GM23338 (cell line): ENCODE results near the gene TLCD4. TPM values are rescaled to one million over a fixed set of nuclear protein-coding genes. Genes with fewer than 3 reads are reported as not detected.

Source experiments
- ATAC-seq: fragments of 200-7000 bp; cut with Tn5 transposase; 3 replicates; pipeline ENCODE4 v1.9.1; 2020
- DNase-seq: peaks from one replicate; pipeline ENCODE4 v3.0.0-alpha.2; 2015; ENCODE audit warnings: low spot score
- H2AFZ ChIP-seq: fragments of 200-600 bp; sonication (generic); 2 replicates; pipeline ENCODE4 v1.8.0; 2016; ENCODE audit warnings: antibody characterized with exemption, mild to moderate bottlenecking, moderate library complexity
- H3F3A ChIP-seq: fragments of 200-600 bp; sonication (generic); replicated peaks from 2 replicates; pipeline ENCODE4 v1.8.0; 2017; ENCODE audit warnings: antibody characterized with exemption, mixed run types, low read depth
- H3K27ac ChIP-seq: fragments of 200-600 bp; sonication (generic); 2 replicates; pipeline ENCODE4 v1.6.1; 2016; ENCODE audit warnings: low read depth
- H3K27me3 ChIP-seq: fragments of 200-600 bp; sonication (generic); 2 replicates; pipeline ENCODE4 v1.8.0; 2016; ENCODE audit warnings: mild to moderate bottlenecking, mixed run types, moderate library complexity; ENCODE audit not compliant: insufficient read depth
- H3K36me3 ChIP-seq: fragments of 200-600 bp; sonication (generic); 2 replicates; pipeline ENCODE4 v1.8.0; 2016; ENCODE audit warnings: mild to moderate bottlenecking; ENCODE audit not compliant: insufficient read depth
- H3K4me1 ChIP-seq: fragments of 200-600 bp; sonication (generic); 2 replicates; pipeline ENCODE4 v1.8.0; 2016; ENCODE audit warnings: mild to moderate bottlenecking, moderate library complexity; ENCODE audit not compliant: insufficient read depth
- H3K4me2 ChIP-seq: fragments of 200-600 bp; sonication (generic); 2 replicates; pipeline ENCODE4 v1.7.1; 2017; ENCODE audit warnings: mixed run types
- H3K4me3 ChIP-seq: fragments of 200-600 bp; sonication (generic); 2 replicates; pipeline ENCODE4 v1.6.1; 2016; ENCODE audit warnings: mixed run types
- H3K79me2 ChIP-seq: fragments of 200-600 bp; sonication (generic); replicated peaks from 2 replicates; pipeline ENCODE4 v1.8.0; 2017; ENCODE audit warnings: mild to moderate bottlenecking; ENCODE audit not compliant: insufficient read depth
- H3K9me2 ChIP-seq: fragments of 200-600 bp; sonication (generic); 2 replicates; pipeline ENCODE4 v1.8.0; 2017; ENCODE audit not compliant: insufficient read depth
- H4K20me1 ChIP-seq: fragments of 200-600 bp; sonication (generic); replicated peaks from 2 replicates; pipeline ENCODE4 v1.8.0; 2017; ENCODE audit warnings: mild to moderate bottlenecking; ENCODE audit not compliant: insufficient read depth
- H3K27ac Mint-ChIP-seq: 2 replicates; pipeline ENCODE4 v1.8.0; 2020; ENCODE audit warnings: inconsistent platforms, mild to moderate bottlenecking, moderate library complexity, mixed read lengths
- H3K27me3 Mint-ChIP-seq: 3 replicates; pipeline ENCODE4 v1.8.0; 2022; ENCODE audit warnings: low read depth, mild to moderate bottlenecking, moderate library complexity, mixed read lengths, inconsistent platforms; ENCODE audit not compliant: insufficient read depth, poor library complexity
- H3K36me3 Mint-ChIP-seq: 3 replicates; pipeline ENCODE4 v1.8.0; 2021; ENCODE audit warnings: low read depth, mild to moderate bottlenecking, inconsistent platforms, moderate library complexity, mixed read lengths
- H3K4me1 Mint-ChIP-seq: 3 replicates; pipeline ENCODE4 v1.8.0; 2020; ENCODE audit warnings: mild to moderate bottlenecking, inconsistent platforms, mixed read lengths
- H3K4me3 Mint-ChIP-seq: 3 replicates; pipeline ENCODE4 v1.8.0; 2021; ENCODE audit warnings: moderate library complexity, mild to moderate bottlenecking, inconsistent platforms, mixed read lengths
- H3K9me3 Mint-ChIP-seq: 3 replicates; pipeline ENCODE4 v1.8.0; 2020; ENCODE audit warnings: moderate library complexity, mild to moderate bottlenecking, inconsistent platforms, mixed read lengths
- CREB1 ChIP-seq: fragments of 250-450 bp; sonication (Bioruptor Pico); IDR thresholded peaks from 2 replicates; pipeline ENCODE4 v1.5.0; 2020; ENCODE audit warnings: low read depth, mild to moderate bottlenecking, moderate library complexity
- EZH2 ChIP-seq: fragments of 200-600 bp; sonication (generic); IDR thresholded peaks from one replicate; pipeline ENCODE4 v1.8.0; 2017; ENCODE audit warnings: antibody characterized with exemption, mild to moderate bottlenecking, low read depth; ENCODE audit not compliant: unreplicated experiment
- EZH2phosphoT487 ChIP-seq: fragments of 200-600 bp; sonication (generic); IDR thresholded peaks from one replicate; pipeline ENCODE4 v1.8.1; 2018; ENCODE audit warnings: antibody characterized with exemption; ENCODE audit not compliant: unreplicated experiment
- JUNB ChIP-seq: IDR thresholded peaks from one replicate; pipeline ENCODE4 v1.6.1; 2016; ENCODE audit warnings: antibody characterized with exemption; ENCODE audit not compliant: unreplicated experiment
- POLR2AphosphoS5 ChIP-seq: IDR thresholded peaks from 2 replicates; pipeline ENCODE4 v1.6.1; 2016; ENCODE audit warnings: antibody characterized with exemption, low read depth
- ZNF114 ChIP-seq: fragments of 250-450 bp; sonication (Bioruptor Pico); IDR thresholded peaks from 2 replicates; pipeline ENCODE4 v1.5.0; 2020; ENCODE audit warnings: mild to moderate bottlenecking, moderate library complexity
- ZNF331 ChIP-seq: fragments of 250-450 bp; sonication (Bioruptor Pico); IDR thresholded peaks from 2 replicates; pipeline ENCODE4 v1.5.0; 2020; ENCODE audit warnings: low read depth, mild to moderate bottlenecking, moderate library complexity
- polyA plus RNA-seq: library from polyadenylated mRNA; unstranded; fragments of >200 nt; fragmentation: Nextera tagmentation; extraction: Ambion mirVana; gene quantifications from 2 replicates; pipeline ENCODE4 v1.2.1, GENCODE V29; 2016
- total RNA-seq: library from RNA; depleted of rRNA; stranded (reverse); fragments of >200 nt; shearing (Covaris generic); gene quantifications from 2 replicates; pipeline ENCODE4 v1.2.3, GENCODE V29; 2014
- TF ChIP-seq, protein P1 (sequence below): IDR thresholded peaks from one replicate; pipeline ENCODE4 v1.6.1; 2018; ENCODE audit warnings: antibody characterized with exemption; ENCODE audit not compliant: unreplicated experiment
- TF ChIP-seq, protein P2 (sequence below): IDR thresholded peaks from 2 replicates; pipeline ENCODE4 v1.6.1; 2016; ENCODE audit warnings: antibody characterized with exemption
- TF ChIP-seq, protein P3 (sequence below), 2 experiments: fragments of 200-600 bp in 1 of 2; sonication (generic) in 1 of 2; conservative IDR thresholded peaks; 2 replicates each; pipeline versions ENCODE4 v1.5.1 to v1.6.1; 2016 to 2017; ENCODE audit warnings: antibody characterized with exemption in 2 of 2, low read depth in 2 of 2, mild to moderate bottlenecking in 2 of 2, moderate library complexity in 1 of 2

TLCD4 gene
- total and polyA plus RNA-seq, 2 experiments from 2014 or later = 3.5 to 4.2 TPM

DNA sequence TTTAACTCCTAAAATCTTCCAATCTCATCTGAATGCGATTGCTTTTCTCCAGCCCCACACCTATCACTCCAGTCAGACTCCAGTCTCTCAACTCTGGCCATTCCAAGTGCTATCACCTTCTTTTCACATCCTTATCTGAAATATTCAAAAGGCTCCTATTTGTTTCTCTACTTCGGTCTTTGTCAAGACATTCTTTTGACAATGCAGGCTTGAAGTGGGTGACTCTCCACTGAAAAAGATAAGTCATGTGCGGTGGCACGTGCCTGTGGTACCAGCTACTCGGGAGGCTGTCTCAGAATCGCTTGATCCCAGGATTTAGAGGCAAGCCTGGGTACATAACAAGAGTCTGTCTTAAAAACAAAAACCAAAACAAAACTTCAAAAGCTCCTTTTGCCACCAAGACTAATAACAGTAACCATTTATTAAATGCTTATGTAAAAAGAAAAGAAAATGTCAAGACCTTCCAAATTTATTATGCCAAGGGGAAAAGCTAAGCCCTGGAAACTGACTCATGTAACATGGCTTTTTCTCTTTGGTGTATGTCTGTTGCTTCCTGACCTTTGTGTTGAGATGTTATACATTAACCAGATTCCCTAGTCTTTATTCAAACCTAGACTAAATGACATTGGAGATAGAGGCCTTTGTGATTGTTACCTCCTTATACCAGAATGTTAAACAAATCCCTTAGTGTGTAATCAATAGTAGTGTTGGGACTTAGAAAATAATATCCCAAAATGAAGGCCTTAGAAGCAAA lies 48.0 kb upstream of the TLCD4 start (continued):
- TF ChIP-seq, protein P1, sequence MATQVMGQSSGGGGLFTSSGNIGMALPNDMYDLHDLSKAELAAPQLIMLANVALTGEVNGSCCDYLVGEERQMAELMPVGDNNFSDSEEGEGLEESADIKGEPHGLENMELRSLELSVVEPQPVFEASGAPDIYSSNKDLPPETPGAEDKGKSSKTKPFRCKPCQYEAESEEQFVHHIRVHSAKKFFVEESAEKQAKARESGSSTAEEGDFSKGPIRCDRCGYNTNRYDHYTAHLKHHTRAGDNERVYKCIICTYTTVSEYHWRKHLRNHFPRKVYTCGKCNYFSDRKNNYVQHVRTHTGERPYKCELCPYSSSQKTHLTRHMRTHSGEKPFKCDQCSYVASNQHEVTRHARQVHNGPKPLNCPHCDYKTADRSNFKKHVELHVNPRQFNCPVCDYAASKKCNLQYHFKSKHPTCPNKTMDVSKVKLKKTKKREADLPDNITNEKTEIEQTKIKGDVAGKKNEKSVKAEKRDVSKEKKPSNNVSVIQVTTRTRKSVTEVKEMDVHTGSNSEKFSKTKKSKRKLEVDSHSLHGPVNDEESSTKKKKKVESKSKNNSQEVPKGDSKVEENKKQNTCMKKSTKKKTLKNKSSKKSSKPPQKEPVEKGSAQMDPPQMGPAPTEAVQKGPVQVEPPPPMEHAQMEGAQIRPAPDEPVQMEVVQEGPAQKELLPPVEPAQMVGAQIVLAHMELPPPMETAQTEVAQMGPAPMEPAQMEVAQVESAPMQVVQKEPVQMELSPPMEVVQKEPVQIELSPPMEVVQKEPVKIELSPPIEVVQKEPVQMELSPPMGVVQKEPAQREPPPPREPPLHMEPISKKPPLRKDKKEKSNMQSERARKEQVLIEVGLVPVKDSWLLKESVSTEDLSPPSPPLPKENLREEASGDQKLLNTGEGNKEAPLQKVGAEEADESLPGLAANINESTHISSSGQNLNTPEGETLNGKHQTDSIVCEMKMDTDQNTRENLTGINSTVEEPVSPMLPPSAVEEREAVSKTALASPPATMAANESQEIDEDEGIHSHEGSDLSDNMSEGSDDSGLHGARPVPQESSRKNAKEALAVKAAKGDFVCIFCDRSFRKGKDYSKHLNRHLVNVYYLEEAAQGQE = no peak
- TF ChIP-seq POLR2AphosphoS5 (no peak), EZH2 (no peak), ZNF331 (no peak), JUNB (no peak), CREB1 (CRISPR knock-in tag) (no peak)
- TF ChIP-seq, protein P2, sequence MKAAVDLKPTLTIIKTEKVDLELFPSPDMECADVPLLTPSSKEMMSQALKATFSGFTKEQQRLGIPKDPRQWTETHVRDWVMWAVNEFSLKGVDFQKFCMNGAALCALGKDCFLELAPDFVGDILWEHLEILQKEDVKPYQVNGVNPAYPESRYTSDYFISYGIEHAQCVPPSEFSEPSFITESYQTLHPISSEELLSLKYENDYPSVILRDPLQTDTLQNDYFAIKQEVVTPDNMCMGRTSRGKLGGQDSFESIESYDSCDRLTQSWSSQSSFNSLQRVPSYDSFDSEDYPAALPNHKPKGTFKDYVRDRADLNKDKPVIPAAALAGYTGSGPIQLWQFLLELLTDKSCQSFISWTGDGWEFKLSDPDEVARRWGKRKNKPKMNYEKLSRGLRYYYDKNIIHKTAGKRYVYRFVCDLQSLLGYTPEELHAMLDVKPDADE = no peak
- TF ChIP-seq, protein P3, sequence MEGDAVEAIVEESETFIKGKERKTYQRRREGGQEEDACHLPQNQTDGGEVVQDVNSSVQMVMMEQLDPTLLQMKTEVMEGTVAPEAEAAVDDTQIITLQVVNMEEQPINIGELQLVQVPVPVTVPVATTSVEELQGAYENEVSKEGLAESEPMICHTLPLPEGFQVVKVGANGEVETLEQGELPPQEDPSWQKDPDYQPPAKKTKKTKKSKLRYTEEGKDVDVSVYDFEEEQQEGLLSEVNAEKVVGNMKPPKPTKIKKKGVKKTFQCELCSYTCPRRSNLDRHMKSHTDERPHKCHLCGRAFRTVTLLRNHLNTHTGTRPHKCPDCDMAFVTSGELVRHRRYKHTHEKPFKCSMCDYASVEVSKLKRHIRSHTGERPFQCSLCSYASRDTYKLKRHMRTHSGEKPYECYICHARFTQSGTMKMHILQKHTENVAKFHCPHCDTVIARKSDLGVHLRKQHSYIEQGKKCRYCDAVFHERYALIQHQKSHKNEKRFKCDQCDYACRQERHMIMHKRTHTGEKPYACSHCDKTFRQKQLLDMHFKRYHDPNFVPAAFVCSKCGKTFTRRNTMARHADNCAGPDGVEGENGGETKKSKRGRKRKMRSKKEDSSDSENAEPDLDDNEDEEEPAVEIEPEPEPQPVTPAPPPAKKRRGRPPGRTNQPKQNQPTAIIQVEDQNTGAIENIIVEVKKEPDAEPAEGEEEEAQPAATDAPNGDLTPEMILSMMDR (conservative IDR thresholded peaks at IDR 0.05; ENCODE audit: low read depth in 2 of 2) = no peak

DNA sequence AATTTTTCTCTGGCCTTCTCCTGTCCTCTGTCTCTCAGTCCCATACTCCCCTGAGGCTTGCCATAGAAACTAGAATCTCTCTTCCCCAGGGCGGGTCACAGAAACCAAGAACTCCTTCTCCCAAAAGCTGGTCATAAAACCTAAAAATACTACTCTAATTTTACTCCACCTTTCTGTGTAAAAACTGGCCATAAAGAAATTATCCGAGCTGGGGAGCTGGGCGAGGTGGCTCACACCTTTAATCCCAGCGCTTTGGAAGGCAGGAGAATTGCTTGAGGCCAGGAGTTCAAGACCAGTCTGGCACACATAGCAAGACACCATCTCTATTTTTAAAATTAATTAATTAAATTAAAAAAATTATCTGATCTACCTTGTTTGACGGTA lies 47.5 kb upstream of the TLCD4 start:
- Mint-ChIP-seq H3K27ac (no peak overlapping the region), H3K27me3 (peaks cover 3% of the 10 kb centered on the region), H3K4me1 (peaks cover 2% of the 10 kb centered on the region; the same call in 1 of the 3 replicates), H3K9me3 (no peaks in the 10 kb centered on the region), H3K4me3 (no peak overlapping the region), H3K36me3 (no peaks in the 10 kb centered on the region)
- no peak for ATAC-seq
- Histone ChIP-seq H3K4me1 (peaks cover 6% of the 10 kb centered on the region; the same call in 1 of the 2 replicates), H3K4me3 (no peak overlapping the region), H3K27me3 (no peaks in the 10 kb centered on the region; the same call in 1 of the 2 replicates), H3K27ac (no peak overlapping the region), H3K36me3 (no peaks in the 10 kb centered on the region), H3K79me2 (no peaks in the 10 kb centered on the region), H2AFZ (no peak overlapping the region), H3K4me2 (no peak overlapping the region), H4K20me1 (no peaks in the 10 kb centered on the region), H3F3A (no peaks in the 10 kb centered on the region), H3K9me2 (no peaks in the 10 kb centered on the region)
- no peak for DNase-seq
- no peak for TF ChIP-seq EZH2phosphoT487
- TF ChIP-seq ZNF114 (CRISPR knock-in tag) = no peak
- TF ChIP-seq, protein P1 = no peak
- TF ChIP-seq POLR2AphosphoS5 = no peak
- no peak for TF ChIP-seq JUNB
- TF ChIP-seq ZNF331 = no peak
- TF ChIP-seq CREB1 (CRISPR knock-in tag) = no peak
- TF ChIP-seq, protein P3 (conservative IDR thresholded peaks at IDR 0.05; ENCODE audit: low read depth in 2 of 2) = no peak
